Skin epidermis (tissue), 12 donors: ENCODE results near the gene NAA25.
A peak's percentile ranks its signal among the peaks of the same experiment; 100 is the strongest.

ENCODE experiments used
- H3K27ac ChIP-seq, 21 experiments: fragments of 200-600 bp; sonication (generic) in 11 of 21; one replicate each; pipeline ENCODE4 v1.5.0; 2020; ENCODE audit warnings: mild to moderate bottlenecking in 3 of 21, inconsistent platforms in 2 of 21, moderate library complexity in 2 of 21
- H3K4me3 ChIP-seq, 7 experiments: fragments of 200-600 bp; sonication (generic) in 2 of 7; one replicate each; pipeline ENCODE4 v1.5.0; 2020; ENCODE audit warnings: inconsistent platforms in 2 of 7, mild to moderate bottlenecking in 2 of 7, moderate library complexity in 1 of 7

NAA25 gene

GRCh38 chr12:112108202-112109079 lies at the start of gene NAA25:
NAA25 (minus strand) TSS chr12:112108783; CDS start chr12:112108773, 10 bp downstream.
- peak within 1 kb of the TSS; percentile 74 to 93 (median 84) for H3K4me3 ChIP-seq
- peak within 1 kb of the TSS; percentile 65 to 100 (median 94) for H3K27ac ChIP-seq

GRCh38 chr12:112153893-112154219 lies 45.3 kb upstream of the NAA25 start:
- no peak overlapping the region for H3K27ac ChIP-seq
- no peak overlapping the region for H3K4me3 ChIP-seq

- Histone ChIP-seq H3K27ac (peak overlapping the region in 1 of 21 experiments; percentile 17), H3K4me3 (no peak overlapping the region)
These were observed 44.8 kb upstream of the NAA25 start for GRCh38 chr12:112153181-112153892.

GRCh38 chr12:112151766-112152541 lies 43.4 kb upstream of the NAA25 start:
- H3K4me3 ChIP-seq = no peak overlapping the region
- H3K27ac ChIP-seq = no peak overlapping the region

GRCh38 chr12:112149596-112149995 lies 41.0 kb upstream of the NAA25 start:
- H3K4me3 ChIP-seq = no peak overlapping the region
- peak overlapping the region in 1 of 21 experiments; percentile 11 for H3K27ac ChIP-seq

GRCh38 chr12:112148031-112148513 lies 39.5 kb upstream of the NAA25 start:
- Histone ChIP-seq H3K27ac (no peak overlapping the region), H3K4me3 (no peak overlapping the region)

- H3K4me3 ChIP-seq = no peak overlapping the region
- no peak overlapping the region for H3K27ac ChIP-seq
These were observed 37.5 kb upstream of the NAA25 start for GRCh38 chr12:112146123-112146522.

- no peak overlapping the region for H3K27ac ChIP-seq
- H3K4me3 ChIP-seq = no peak overlapping the region
These were observed 32.1 kb upstream of the NAA25 start for GRCh38 chr12:112140728-112141127.

- Histone ChIP-seq H3K4me3 (no peak overlapping the region), H3K27ac (peak overlapping the region in 1 of 21 experiments; percentile 49)
These were observed 26.1 kb upstream of the NAA25 start for GRCh38 chr12:112134731-112135130.

- H3K27ac ChIP-seq = peak overlapping the region in 4 of 21 experiments; percentile 22 to 60 (median 38)
- no peak overlapping the region for H3K4me3 ChIP-seq
These were observed 24.8 kb upstream of the NAA25 start for GRCh38 chr12:112133418-112133817.

GRCh38 chr12:112131686-112132085 lies 23.1 kb upstream of the NAA25 start:
- peak overlapping the region in 12 of 21 experiments; percentile 37 to 99 (median 80) for H3K27ac ChIP-seq
- H3K4me3 ChIP-seq = no peak overlapping the region

GRCh38 chr12:112130441-112130998 lies 21.9 kb upstream of the NAA25 start:
- H3K4me3 ChIP-seq = peak overlapping the region in 2 of 7 experiments; percentile 3 to 10
- peak overlapping the region in 20 of 21 experiments; percentile 16 to 99 (median 71) for H3K27ac ChIP-seq

GRCh38 chr12:112126911-112127310 lies 18.3 kb upstream of the NAA25 start:
- Histone ChIP-seq H3K4me3 (peak overlapping the region in 5 of 7 experiments; percentile 81 to 94 (median 89)), H3K27ac (peak overlapping the region in 11 of 21 experiments; percentile 29 to 99 (median 94))

- Histone ChIP-seq H3K4me3 (peak overlapping the region; percentile 80 to 96 (median 89)), H3K27ac (peak overlapping the region; percentile 83 to 99 (median 93))
These were observed 17.4 kb upstream of the NAA25 start for GRCh38 chr12:112126000-112126438.

GRCh38 chr12:112125250-112125999 lies 16.8 kb upstream of the NAA25 start, which contains the start of gene TRAFD1:
TRAFD1 (plus strand) TSS chr12:112125560; CDS start chr12:112130523, 4,963 bp downstream.
- Histone ChIP-seq H3K4me3 (peak within 1 kb of the TSS; percentile 80 to 96 (median 89)), H3K27ac (peak within 1 kb of the TSS; percentile 83 to 99 (median 93))

- Histone ChIP-seq H3K4me3 (no peak overlapping the region), H3K27ac (peak overlapping the region in 3 of 21 experiments; percentile 26 to 95 (median 93))
These were observed 16.3 kb upstream of the NAA25 start for GRCh38 chr12:112124918-112125249.

- Histone ChIP-seq H3K4me3 (no peak overlapping the region), H3K27ac (peak overlapping the region in 9 of 21 experiments; percentile 44 to 78 (median 68))
These were observed 14.5 kb upstream of the NAA25 start for GRCh38 chr12:112122823-112123690.
